ENCODE data around the gene DNAJB8.

The DNAJB8 gene

GRCh38 chr3:128431803-128432300 lies 34.8 kb downstream of the DNAJB8 start:
- H3K4me3 ChIP-seq (ENCODE audit: low read depth, low read length) = no peak overlapping the region
- TF ChIP-seq MYC (IDR thresholded peaks at IDR 0.05; ENCODE audit: low read depth, low read length) (no peak), MAX (IDR thresholded peaks at IDR 0.05; ENCODE audit: low read depth, low read length) (no peak), POLR2A (IDR thresholded peaks at IDR 0.05; ENCODE audit: extremely low read depth, insufficient read length) (no peak), CTCF (IDR thresholded peaks at IDR 0.05; ENCODE audit: low read depth, low read length) (no peak)
- DNase-seq (ENCODE audit: low read depth) = no peak

- TF ChIP-seq CTCF (IDR thresholded peaks at IDR 0.05; ENCODE audit: low read depth, low read length) (no peak), MAX (IDR thresholded peaks at IDR 0.05; ENCODE audit: low read depth, low read length) (no peak), MYC (IDR thresholded peaks at IDR 0.05; ENCODE audit: low read depth, low read length) (no peak), POLR2A (IDR thresholded peaks at IDR 0.05; ENCODE audit: extremely low read depth, insufficient read length) (no peak)
- H3K4me3 ChIP-seq (ENCODE audit: low read depth, low read length) = no peak overlapping the region
- no peak for DNase-seq (ENCODE audit: low read depth)
Measured at GRCh38 chr3:128430731-128431130, 36.0 kb downstream of the DNAJB8 start.

- no peak overlapping the region for H3K4me3 ChIP-seq (ENCODE audit: low read depth, low read length)
- DNase-seq (ENCODE audit: low read depth) = no peak
- TF ChIP-seq POLR2A (IDR thresholded peaks at IDR 0.05; ENCODE audit: extremely low read depth, insufficient read length) = no peak
- TF ChIP-seq MYC (IDR thresholded peaks at IDR 0.05; ENCODE audit: low read depth, low read length) = no peak
- no peak for TF ChIP-seq CTCF (IDR thresholded peaks at IDR 0.05; ENCODE audit: low read depth, low read length)
- TF ChIP-seq MAX (IDR thresholded peaks at IDR 0.05; ENCODE audit: low read depth, low read length) = no peak
Measured at GRCh38 chr3:128430301-128430700, 36.4 kb downstream of the DNAJB8 start.

GRCh38 chr3:128429751-128430150 lies 36.9 kb downstream of the DNAJB8 start:
- no peak overlapping the region for H3K4me3 ChIP-seq (ENCODE audit: low read depth, low read length)
- DNase-seq (ENCODE audit: low read depth) = no peak
- TF ChIP-seq MAX (IDR thresholded peaks at IDR 0.05; ENCODE audit: low read depth, low read length) = no peak
- no peak for TF ChIP-seq POLR2A (IDR thresholded peaks at IDR 0.05; ENCODE audit: extremely low read depth, insufficient read length)
- TF ChIP-seq MYC (IDR thresholded peaks at IDR 0.05; ENCODE audit: low read depth, low read length) = no peak
- TF ChIP-seq CTCF (IDR thresholded peaks at IDR 0.05; ENCODE audit: low read depth, low read length) = no peak

GRCh38 chr3:128429275-128429674 lies 37.4 kb downstream of the DNAJB8 start:
- TF ChIP-seq CTCF (IDR thresholded peaks at IDR 0.05; ENCODE audit: low read depth, low read length) (no peak), MAX (IDR thresholded peaks at IDR 0.05; ENCODE audit: low read depth, low read length) (no peak), MYC (IDR thresholded peaks at IDR 0.05; ENCODE audit: low read depth, low read length) (no peak), POLR2A (IDR thresholded peaks at IDR 0.05; ENCODE audit: extremely low read depth, insufficient read length) (no peak)
- DNase-seq (ENCODE audit: low read depth) = no peak
- no peak overlapping the region for H3K4me3 ChIP-seq (ENCODE audit: low read depth, low read length)

Measured in NB4 (cell line).